WTC11 (cell line): ENCODE results near the gene ZSCAN10.

ENCODE experiments used
- NR3C1 ChIP-seq: sonication (generic); formaldehyde crosslinking; conservative IDR thresholded peaks from 2 replicates; pipeline ENCODE4 v1.8.1; 2023; ENCODE audit warnings: low read depth, mild to moderate bottlenecking, missing genetic modification reagents
- TF ChIP-seq, protein P1 (sequence below): fragments of 200-600 bp; IDR thresholded peaks from 2 replicates; pipeline ENCODE4 v1.8.0; 2022; ENCODE audit warnings: antibody characterized with exemption

DNA sequence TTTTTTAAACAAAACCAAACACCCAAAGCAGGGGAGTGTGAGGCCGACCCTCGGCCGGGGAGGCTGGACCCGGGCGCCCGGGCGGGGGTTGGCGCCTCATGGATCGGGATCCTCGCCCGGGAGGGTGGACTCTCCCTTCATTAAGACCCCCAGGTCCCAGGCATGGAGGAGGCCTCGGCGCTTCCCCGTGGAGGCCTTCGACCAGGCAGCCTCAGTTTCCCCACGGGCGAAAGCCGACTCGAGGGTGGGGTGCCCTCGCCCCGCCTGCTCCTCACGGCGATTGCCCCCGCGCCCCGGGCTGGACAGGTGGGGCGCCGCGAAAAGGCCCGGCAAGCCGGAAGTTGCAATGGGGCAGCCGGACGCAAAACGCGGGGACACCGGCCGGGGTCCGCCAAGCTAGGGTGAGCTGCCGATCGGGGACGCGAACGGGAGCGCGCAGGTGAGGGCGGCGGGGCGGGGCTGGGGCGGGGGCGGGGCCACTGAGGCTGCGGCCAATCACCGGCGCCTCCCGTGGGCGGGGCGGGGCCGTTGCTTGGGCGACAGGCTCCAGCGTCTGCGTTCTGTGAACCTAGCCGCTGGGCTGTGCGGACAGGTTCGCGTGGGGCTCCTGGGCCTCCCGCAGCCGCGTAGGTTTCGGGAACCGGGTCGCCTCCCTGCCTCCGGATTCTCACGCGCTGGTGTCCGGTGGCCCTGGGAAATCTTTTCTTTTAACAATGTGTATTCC is 7.3 kb upstream of the ZSCAN10 start:
- TF ChIP-seq, protein P1, sequence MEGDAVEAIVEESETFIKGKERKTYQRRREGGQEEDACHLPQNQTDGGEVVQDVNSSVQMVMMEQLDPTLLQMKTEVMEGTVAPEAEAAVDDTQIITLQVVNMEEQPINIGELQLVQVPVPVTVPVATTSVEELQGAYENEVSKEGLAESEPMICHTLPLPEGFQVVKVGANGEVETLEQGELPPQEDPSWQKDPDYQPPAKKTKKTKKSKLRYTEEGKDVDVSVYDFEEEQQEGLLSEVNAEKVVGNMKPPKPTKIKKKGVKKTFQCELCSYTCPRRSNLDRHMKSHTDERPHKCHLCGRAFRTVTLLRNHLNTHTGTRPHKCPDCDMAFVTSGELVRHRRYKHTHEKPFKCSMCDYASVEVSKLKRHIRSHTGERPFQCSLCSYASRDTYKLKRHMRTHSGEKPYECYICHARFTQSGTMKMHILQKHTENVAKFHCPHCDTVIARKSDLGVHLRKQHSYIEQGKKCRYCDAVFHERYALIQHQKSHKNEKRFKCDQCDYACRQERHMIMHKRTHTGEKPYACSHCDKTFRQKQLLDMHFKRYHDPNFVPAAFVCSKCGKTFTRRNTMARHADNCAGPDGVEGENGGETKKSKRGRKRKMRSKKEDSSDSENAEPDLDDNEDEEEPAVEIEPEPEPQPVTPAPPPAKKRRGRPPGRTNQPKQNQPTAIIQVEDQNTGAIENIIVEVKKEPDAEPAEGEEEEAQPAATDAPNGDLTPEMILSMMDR: no peak
- no peak for TF ChIP-seq NR3C1 (CRISPR knock-in tag)
